Panc1 (cell line): ENCODE data around the gene B4GALT3. TPM values are rescaled to one million over a fixed set of nuclear protein-coding genes. Genes with fewer than 3 reads are reported as not detected.

Source experiments
- ATAC-seq: fragments of 200-7000 bp; cut with Tn5 transposase; 2 replicates; pipeline ENCODE4 v1.9.1; 2020; ENCODE audit warnings: mild to moderate bottlenecking, moderate library complexity
- BruUV-seq: library from RNA; stranded (reverse); fragments of 400-500 nt; replicated peaks from 2 replicates; lab custom pipeline; 2021; lab: Mats Ljungman, UMichigan
- CTCF ChIA-PET: fragments of 300-600 bp; sonication (Branson Sonifier 250); formaldehyde crosslinking; loops from one replicate; lab custom pipeline; 2022; ENCODE audit warnings: antibody characterized with exemption; lab: Charles Lee
- POLR2A ChIA-PET: fragments of 300-600 bp; sonication (Branson Sonifier 250); formaldehyde crosslinking; loops from one replicate; lab custom pipeline; 2022; ENCODE audit warnings: antibody characterized with exemption; lab: Charles Lee
- DNase-seq: peaks from one replicate; pipeline ENCODE4 v3.0.0-alpha.2; 2010; ENCODE audit warnings: low read depth, low spot score
- H3K27ac ChIP-seq: 2 replicates; pipeline ENCODE4 v1.5.1; 2011; ENCODE audit warnings: mild to moderate bottlenecking, low read length, inconsistent platforms
- H3K27me3 ChIP-seq: fragments of 200-500 bp; sonication (Bioruptor generic); 2 replicates; pipeline ENCODE4 v1.6.0; 2014; ENCODE audit warnings: low read length, inconsistent platforms; ENCODE audit not compliant: control insufficient read depth, insufficient read depth
- H3K36me3 ChIP-seq: fragments of 200-500 bp; sonication (Bioruptor generic); 2 replicates; pipeline ENCODE4 v1.5.1; 2014; ENCODE audit warnings: inconsistent platforms, mild to moderate bottlenecking, low read length, moderate library complexity; ENCODE audit not compliant: control insufficient read depth, insufficient read depth
- H3K4me1 ChIP-seq: 2 replicates; pipeline ENCODE4 v1.5.1; 2011; ENCODE audit warnings: inconsistent platforms, mild to moderate bottlenecking, low read length, moderate library complexity; ENCODE audit not compliant: control insufficient read depth, insufficient read depth
- H3K4me3 ChIP-seq, 2 experiments: 2 replicates each; pipeline ENCODE4 v1.5.1; 2011 to 2012; ENCODE audit warnings: low read depth in 2 of 2, low read length in 2 of 2, mild to moderate bottlenecking in 2 of 2, inconsistent platforms in 1 of 2, moderate library complexity in 1 of 2
- H3K9me3 ChIP-seq: fragments of 200-500 bp; sonication (Bioruptor generic); 2 replicates; pipeline ENCODE4 v1.5.1; 2014; ENCODE audit warnings: low read depth, mild to moderate bottlenecking, inconsistent platforms, low read length, moderate library complexity; ENCODE audit not compliant: control insufficient read depth, insufficient read depth
- POLR2AphosphoS5 ChIP-seq: IDR thresholded peaks from 2 replicates; pipeline ENCODE4 v1.6.1; 2012; ENCODE audit warnings: mild to moderate bottlenecking, low read depth, low read length, moderate library complexity
- SIN3A ChIP-seq: IDR thresholded peaks from 2 replicates; pipeline ENCODE4 v1.6.1; 2012; ENCODE audit warnings: low read depth, mild to moderate bottlenecking, low read length, moderate library complexity, borderline replicate concordance; ENCODE audit not compliant: insufficient read depth
- TCF7L2 ChIP-seq: IDR thresholded peaks from 2 replicates; pipeline ENCODE4 v1.6.1; 2011; ENCODE audit warnings: mild to moderate bottlenecking, low read depth, low read length, inconsistent platforms
- in situ Hi-C: cut with HindIII; loops from 2 replicates; pipeline ENCODE4 v1.10.0; 2016; ENCODE audit warnings: low sequenced_read_pairs, low pct_unique_long_range_greater_than_20kb
- intact Hi-C: fragments of 100-400 bp; cut with micrococcal nuclease; formaldehyde crosslinking; loops from one replicate; pipeline ENCODE4 v1.10.0; 2022; ENCODE audit not compliant: unreplicated experiment
- total RNA-seq: library from RNA; stranded (reverse); gene quantifications from one replicate; pipeline ENCODE4 v1.2.1, GENCODE V29; 2021; ENCODE audit not compliant: unreplicated experiment
- TF ChIP-seq, protein P1 (sequence below), 2 experiments: IDR thresholded peaks; 2 replicates each; pipeline ENCODE4 v1.6.1; 2011 to 2012; ENCODE audit warnings: low read depth in 2 of 2, control low read depth in 1 of 2, low read length in 1 of 2, mild to moderate bottlenecking in 1 of 2, moderate library complexity in 1 of 2; ENCODE audit not compliant: insufficient read depth in 1 of 2
- TF ChIP-seq, protein P2 (sequence below): fragments of 450-650 bp; IDR thresholded peaks from 2 replicates; pipeline ENCODE4 v1.5.1; 2017; ENCODE audit warnings: mild to moderate bottlenecking

The B4GALT3 gene
- total RNA-seq, 1 experiment from 2014 or later, result 28.6 TPM

DNA sequence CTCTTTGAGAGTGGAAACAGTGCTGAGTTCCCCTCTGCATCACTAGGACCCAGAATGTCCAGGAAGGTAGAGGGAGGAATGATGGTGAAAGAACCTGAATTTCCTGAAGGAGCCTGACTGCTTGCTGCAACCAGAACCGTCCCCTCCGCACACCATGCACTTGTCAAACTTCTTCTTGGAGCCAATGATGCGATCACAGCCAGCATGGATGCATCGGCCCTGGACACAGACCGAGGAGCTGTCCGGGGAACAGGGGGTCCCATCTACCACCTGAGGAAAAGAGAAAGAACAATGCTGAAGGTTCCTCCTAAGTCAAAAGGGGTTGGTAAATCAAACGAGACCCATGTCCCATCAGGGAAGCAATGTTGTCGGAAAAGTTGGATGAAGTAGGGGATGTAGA, 14.7 kb upstream of the B4GALT3 start:
- Histone ChIP-seq H3K27me3 (no peaks in the 10 kb centered on the region), H3K4me3 (no peak overlapping the region), H3K4me1 (no peaks in the 10 kb centered on the region), H3K36me3 (no peaks in the 10 kb centered on the region), H3K9me3 (no peaks in the 10 kb centered on the region), H3K27ac (no peak overlapping the region)
- ChIA-PET CTCF (interaction anchor here (0.6 to 1.2 kb wide), 3 partner anchors 34 to 190 kb away, joined by 3 to 4 read pairs (median 3); partner anchors contain the start of gene TOMM40L), POLR2A (no interaction called here)
- TF ChIP-seq, protein P1, sequence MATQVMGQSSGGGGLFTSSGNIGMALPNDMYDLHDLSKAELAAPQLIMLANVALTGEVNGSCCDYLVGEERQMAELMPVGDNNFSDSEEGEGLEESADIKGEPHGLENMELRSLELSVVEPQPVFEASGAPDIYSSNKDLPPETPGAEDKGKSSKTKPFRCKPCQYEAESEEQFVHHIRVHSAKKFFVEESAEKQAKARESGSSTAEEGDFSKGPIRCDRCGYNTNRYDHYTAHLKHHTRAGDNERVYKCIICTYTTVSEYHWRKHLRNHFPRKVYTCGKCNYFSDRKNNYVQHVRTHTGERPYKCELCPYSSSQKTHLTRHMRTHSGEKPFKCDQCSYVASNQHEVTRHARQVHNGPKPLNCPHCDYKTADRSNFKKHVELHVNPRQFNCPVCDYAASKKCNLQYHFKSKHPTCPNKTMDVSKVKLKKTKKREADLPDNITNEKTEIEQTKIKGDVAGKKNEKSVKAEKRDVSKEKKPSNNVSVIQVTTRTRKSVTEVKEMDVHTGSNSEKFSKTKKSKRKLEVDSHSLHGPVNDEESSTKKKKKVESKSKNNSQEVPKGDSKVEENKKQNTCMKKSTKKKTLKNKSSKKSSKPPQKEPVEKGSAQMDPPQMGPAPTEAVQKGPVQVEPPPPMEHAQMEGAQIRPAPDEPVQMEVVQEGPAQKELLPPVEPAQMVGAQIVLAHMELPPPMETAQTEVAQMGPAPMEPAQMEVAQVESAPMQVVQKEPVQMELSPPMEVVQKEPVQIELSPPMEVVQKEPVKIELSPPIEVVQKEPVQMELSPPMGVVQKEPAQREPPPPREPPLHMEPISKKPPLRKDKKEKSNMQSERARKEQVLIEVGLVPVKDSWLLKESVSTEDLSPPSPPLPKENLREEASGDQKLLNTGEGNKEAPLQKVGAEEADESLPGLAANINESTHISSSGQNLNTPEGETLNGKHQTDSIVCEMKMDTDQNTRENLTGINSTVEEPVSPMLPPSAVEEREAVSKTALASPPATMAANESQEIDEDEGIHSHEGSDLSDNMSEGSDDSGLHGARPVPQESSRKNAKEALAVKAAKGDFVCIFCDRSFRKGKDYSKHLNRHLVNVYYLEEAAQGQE (IDR thresholded peaks at IDR 0.05; ENCODE audit: insufficient read depth in 1 of 2, low read depth in 2 of 2, low read length in 1 of 2), result no peak
- no peak for TF ChIP-seq SIN3A
- TF ChIP-seq POLR2AphosphoS5, result no peak
- TF ChIP-seq, protein P2, sequence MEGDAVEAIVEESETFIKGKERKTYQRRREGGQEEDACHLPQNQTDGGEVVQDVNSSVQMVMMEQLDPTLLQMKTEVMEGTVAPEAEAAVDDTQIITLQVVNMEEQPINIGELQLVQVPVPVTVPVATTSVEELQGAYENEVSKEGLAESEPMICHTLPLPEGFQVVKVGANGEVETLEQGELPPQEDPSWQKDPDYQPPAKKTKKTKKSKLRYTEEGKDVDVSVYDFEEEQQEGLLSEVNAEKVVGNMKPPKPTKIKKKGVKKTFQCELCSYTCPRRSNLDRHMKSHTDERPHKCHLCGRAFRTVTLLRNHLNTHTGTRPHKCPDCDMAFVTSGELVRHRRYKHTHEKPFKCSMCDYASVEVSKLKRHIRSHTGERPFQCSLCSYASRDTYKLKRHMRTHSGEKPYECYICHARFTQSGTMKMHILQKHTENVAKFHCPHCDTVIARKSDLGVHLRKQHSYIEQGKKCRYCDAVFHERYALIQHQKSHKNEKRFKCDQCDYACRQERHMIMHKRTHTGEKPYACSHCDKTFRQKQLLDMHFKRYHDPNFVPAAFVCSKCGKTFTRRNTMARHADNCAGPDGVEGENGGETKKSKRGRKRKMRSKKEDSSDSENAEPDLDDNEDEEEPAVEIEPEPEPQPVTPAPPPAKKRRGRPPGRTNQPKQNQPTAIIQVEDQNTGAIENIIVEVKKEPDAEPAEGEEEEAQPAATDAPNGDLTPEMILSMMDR, result no peak
- no peak for TF ChIP-seq TCF7L2
- BruUV-seq, result no TSS peak
- in situ Hi-C loops (no loop called here), intact Hi-C loops (loop anchor here (5.0 kb wide), 1 partner anchor 180 kb away; no protein-coding TSS in a partner anchor)
- DNase-seq (no peak), ATAC-seq (no peak)

DNA sequence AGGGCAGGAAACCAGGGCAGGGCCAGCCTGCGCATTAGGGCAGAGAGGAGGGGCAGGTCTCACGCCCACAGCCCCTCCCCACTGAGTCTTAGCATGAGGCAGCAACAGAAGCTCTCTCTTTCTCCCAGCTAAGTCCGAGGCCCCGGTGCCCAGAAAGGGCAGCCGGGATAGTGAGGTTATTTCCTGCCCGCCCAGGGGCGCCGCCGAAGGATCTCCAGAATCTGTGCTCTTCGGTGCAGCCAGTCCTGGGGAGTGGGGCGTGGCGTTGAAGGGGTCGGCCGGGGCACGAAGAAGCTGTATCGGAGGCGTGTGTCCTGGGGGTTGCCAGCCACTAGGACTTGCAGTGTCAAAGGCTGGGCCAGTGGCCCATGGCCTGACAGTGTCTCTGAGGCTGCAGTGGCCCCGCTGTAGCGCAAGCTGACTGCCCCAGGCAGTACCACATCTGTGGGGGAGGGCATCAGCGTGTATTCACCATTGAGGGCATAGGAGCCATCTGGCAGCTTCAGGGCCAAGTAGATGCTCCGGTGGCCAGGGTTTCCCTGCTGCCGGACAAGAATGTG, 13.7 kb upstream of the B4GALT3 start:
- ChIA-PET POLR2A (interaction anchor here (0.5 to 0.6 kb wide), 2 partner anchors 12 to 198 kb away, joined by 4 read pairs; no protein-coding TSS in a partner anchor), CTCF (interaction anchor here (0.8 to 1.2 kb wide), 2 partner anchors 189 to 191 kb away, joined by 3 read pairs; no protein-coding TSS in a partner anchor)
- H3K4me3 ChIP-seq, result no peak overlapping the region
- no peaks in the 10 kb centered on the region for H3K36me3 ChIP-seq
- H3K27ac ChIP-seq, result no peak overlapping the region
- DNase-seq, result no peak
- no peaks in the 10 kb centered on the region for H3K4me1 ChIP-seq
- ATAC-seq, result no peak
- in situ Hi-C loops (no loop called here), intact Hi-C loops (loop anchor here (5.0 kb wide), 1 partner anchor 181 kb away; no protein-coding TSS in a partner anchor)
- no TSS peak for BruUV-seq
- no peaks in the 10 kb centered on the region for H3K27me3 ChIP-seq
- no peaks in the 10 kb centered on the region for H3K9me3 ChIP-seq
- no peak for TF ChIP-seq POLR2AphosphoS5

DNA sequence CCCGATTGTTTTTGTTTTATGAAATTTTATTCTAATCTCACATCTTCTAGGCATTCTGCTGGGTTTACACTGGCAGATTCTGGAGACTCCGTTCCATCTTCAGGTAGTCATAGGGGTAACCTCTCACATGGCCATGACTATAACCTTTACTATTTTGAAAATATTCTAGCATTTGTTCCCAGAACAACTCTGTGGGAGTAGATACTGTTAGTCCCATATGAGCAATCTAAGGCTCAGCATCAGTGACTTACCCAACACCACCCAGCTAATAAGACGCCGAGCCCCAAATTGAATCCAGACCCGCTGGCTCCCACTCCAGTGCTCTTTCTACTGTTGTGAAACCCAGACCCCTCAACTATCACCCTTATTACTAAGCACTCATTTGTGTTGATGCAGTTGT, 11.7 kb upstream of the B4GALT3 start:
- Histone ChIP-seq H3K36me3 (no peaks in the 10 kb centered on the region), H3K27me3 (no peaks in the 10 kb centered on the region), H3K27ac (no peak overlapping the region), H3K9me3 (no peaks in the 10 kb centered on the region), H3K4me3 (no peak overlapping the region), H3K4me1 (no peaks in the 10 kb centered on the region)
- TF ChIP-seq, protein P2, result no peak
- TF ChIP-seq TCF7L2 (no peak), POLR2AphosphoS5 (no peak), SIN3A (no peak)
- TF ChIP-seq, protein P1 (IDR thresholded peaks at IDR 0.05; ENCODE audit: insufficient read depth in 1 of 2, low read depth in 2 of 2, low read length in 1 of 2), result no peak
- no peak for ATAC-seq
- in situ Hi-C loops, result no loop called here
- CTCF ChIA-PET, result no interaction called here
- DNase-seq, result no peak
- no TSS peak for BruUV-seq
- POLR2A ChIA-PET, result no interaction called here
- intact Hi-C loops, result no loop called here
